Ovary (tissue), 9 donors: Measurements from ENCODE around the gene HRAS. TPM values are rescaled to one million over a fixed set of nuclear protein-coding genes. Genes with fewer than 3 reads are reported as not detected.

Experiments used
- DNase-seq, 5 donors: peaks; one replicate each; pipeline ENCODE4 v3.0.0-alpha.2; 2019 to 2020
- H3K27ac ChIP-seq, 2 donors: fragments of 200-600 bp; one replicate each; pipeline versions ENCODE4 v1.5.1 to v1.8.0; 2019 to 2022
- H3K27me3 ChIP-seq: fragments of 200-600 bp; one replicate; pipeline ENCODE4 v1.8.0; 2022
- H3K36me3 ChIP-seq: fragments of 200-600 bp; sonication (generic); one replicate; pipeline ENCODE4 v1.5.1; 2019
- H3K4me1 ChIP-seq: one replicate; pipeline ENCODE4 v1.8.1; 2013; ENCODE audit warnings: mild to moderate bottlenecking, moderate library complexity; ENCODE audit not compliant: insufficient read depth
- H3K4me3 ChIP-seq: fragments of 200-600 bp; sonication (generic); one replicate; pipeline ENCODE4 v1.5.1; 2017
- H3K9me3 ChIP-seq, 2 donors: fragments of 200-600 bp in 1 of 2; sonication (generic) in 1 of 2; one replicate each; pipeline versions ENCODE4 v1.5.1 to v1.8.1; 2013 to 2019; ENCODE audit warnings: mild to moderate bottlenecking in 1 of 2, moderate library complexity in 1 of 2
- EP300 ChIP-seq: sonication (generic); formaldehyde crosslinking; IDR thresholded peaks from one replicate; pipeline ENCODE4 v1.6.1; 2017; ENCODE audit warnings: antibody characterized with exemption
- POLR2A ChIP-seq: fragments of 450-650 bp; IDR thresholded peaks from one replicate; pipeline ENCODE4 v1.6.1; 2017; ENCODE audit warnings: antibody characterized with exemption, mild to moderate bottlenecking, moderate library complexity
- WGBS, 3 donors: extraction: QIAGEN DNeasy Blood & Tissue Kit in 1 of 3; methylation state at CpG; one replicate each; pipeline versions ENCODE4 v1.1.5 to v1.1.7; 2013 to 2017; 5-methylcytosine and 5-hydroxymethylcytosine counted together
- intact Hi-C, 4 donors: fragments of 100-400 bp; cut with DNase I; formaldehyde crosslinking; loops; one replicate each; pipeline versions ENCODE4 v1.11.0 to v1.15.1; 2022 to 2023
- polyA plus RNA-seq, 2 donors: library from polyadenylated mRNA; stranded (reverse); fragments of 200-250 nt in 1 of 2; fragments of 350-450 nt in 1 of 2; fragmentation: Illumina TruSeq in 1 of 2; extraction: RNeasy Lipid Tissue Mini Kit (QIAGEN cat#74804) in 1 of 2; gene quantifications; one replicate each; pipeline ENCODE4 v1.2.3, GENCODE V29; 2013 to 2014
- total RNA-seq, 7 donors: library from RNA; depleted of rRNA in 2 of 7; stranded (reverse); fragments of >200 nt in 2 of 7; fragmentation: NEBNext Ultra II Directional in 3 of 7; extraction: Animal tissue kit (Norgen Biotek cat#: 25700) in 3 of 7; gene quantifications; one replicate each; pipeline versions ENCODE4 v1.1.0 to v1.2.4, GENCODE V29; 2016 to 2023
- TF ChIP-seq, protein P1 (sequence below), 3 donors: fragments of 450-650 bp in 2 of 3; fragments of 200-600 bp in 1 of 3; IDR thresholded peaks; one replicate each; pipeline versions ENCODE4 v1.5.1 to v1.8.0; 2016 to 2022; ENCODE audit warnings: antibody characterized with exemption in 3 of 3, mild to moderate bottlenecking in 1 of 3
- donor health status: DM: no; HTN: no; CAD: no; lungs with moderate emphysema.
- donor health status: DM: no; HTN: no; CAD: no.
- donor health status: Bipolar disorder and iron deficiency.
- donor health status: DM: yes; HTN: yes; CAD: no.
- donor health status: DM: no; HTN: no; CAD: no.
- donor health status: DM: yes; HTN: yes; CAD: no.

HRAS gene
- total and polyA plus RNA-seq, 9 donors, result 4.3 to 49.6 (median 36.3) TPM

DNA sequence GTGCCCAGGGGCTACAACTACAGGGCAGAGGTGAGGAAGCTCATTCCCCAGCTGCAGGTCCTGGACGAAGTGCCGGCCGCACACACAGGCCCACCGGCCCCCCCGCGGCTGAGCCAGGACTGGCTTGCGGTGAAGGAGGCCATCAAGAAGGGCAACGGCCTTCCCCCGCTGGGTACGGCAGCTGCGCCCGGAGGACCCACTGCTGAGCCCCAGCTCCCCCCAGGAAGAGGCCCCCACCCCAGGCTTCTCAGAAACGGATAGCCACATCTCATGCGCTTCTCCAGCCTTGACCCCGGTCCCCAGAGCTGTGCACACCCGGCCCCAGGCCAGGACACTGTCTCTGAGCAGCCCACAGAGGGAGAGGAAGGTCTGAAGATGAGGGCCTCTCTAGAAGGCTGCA, 15.8 kb upstream of the HRAS start:
- peaks cover 3% of the 10 kb centered on the region for H3K27me3 ChIP-seq
- no peaks in the 10 kb centered on the region for H3K9me3 ChIP-seq
- H3K4me3 ChIP-seq, result no peak overlapping the region
- intact Hi-C loops, result loop anchor here in 2 of 4 donors (5.0 kb wide), 2 partner anchors 171 to 176 kb away; no protein-coding TSS in a partner anchor
- TF ChIP-seq, protein P1, sequence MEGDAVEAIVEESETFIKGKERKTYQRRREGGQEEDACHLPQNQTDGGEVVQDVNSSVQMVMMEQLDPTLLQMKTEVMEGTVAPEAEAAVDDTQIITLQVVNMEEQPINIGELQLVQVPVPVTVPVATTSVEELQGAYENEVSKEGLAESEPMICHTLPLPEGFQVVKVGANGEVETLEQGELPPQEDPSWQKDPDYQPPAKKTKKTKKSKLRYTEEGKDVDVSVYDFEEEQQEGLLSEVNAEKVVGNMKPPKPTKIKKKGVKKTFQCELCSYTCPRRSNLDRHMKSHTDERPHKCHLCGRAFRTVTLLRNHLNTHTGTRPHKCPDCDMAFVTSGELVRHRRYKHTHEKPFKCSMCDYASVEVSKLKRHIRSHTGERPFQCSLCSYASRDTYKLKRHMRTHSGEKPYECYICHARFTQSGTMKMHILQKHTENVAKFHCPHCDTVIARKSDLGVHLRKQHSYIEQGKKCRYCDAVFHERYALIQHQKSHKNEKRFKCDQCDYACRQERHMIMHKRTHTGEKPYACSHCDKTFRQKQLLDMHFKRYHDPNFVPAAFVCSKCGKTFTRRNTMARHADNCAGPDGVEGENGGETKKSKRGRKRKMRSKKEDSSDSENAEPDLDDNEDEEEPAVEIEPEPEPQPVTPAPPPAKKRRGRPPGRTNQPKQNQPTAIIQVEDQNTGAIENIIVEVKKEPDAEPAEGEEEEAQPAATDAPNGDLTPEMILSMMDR (IDR thresholded peaks at IDR 0.05), result no peak
- TF ChIP-seq POLR2A, result no peak
- TF ChIP-seq EP300, result no peak
- peaks cover 4% of the 10 kb centered on the region for H3K4me1 ChIP-seq
- H3K36me3 ChIP-seq, result no peaks in the 10 kb centered on the region
- WGBS, 3 donors, result 77 to 83% (median 81%) methylated on average over 5 to 16 of the region's 16 CpGs
- H3K27ac ChIP-seq, result no peak overlapping the region
- DNase-seq, result no peak

DNA sequence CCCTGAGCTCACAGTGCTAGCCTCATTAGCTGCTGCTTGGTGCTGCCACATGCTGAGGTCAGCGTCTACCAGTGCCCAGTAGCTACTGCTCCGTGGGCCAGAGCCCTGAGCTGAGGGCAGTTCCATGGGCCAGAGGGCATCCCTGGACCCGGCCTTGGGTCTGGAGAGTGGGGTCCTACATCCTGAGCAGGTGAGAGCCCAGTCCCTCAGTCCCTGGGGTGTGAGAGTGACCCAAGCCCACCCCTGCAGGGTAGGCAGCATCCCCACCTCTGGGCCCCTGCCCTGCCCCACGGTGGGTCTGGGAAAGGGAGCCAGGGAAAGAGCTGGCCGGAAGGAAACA, 15.3 kb upstream of the HRAS start:
- no peak for DNase-seq
- Histone ChIP-seq H3K9me3 (no peaks in the 10 kb centered on the region), H3K27ac (no peak overlapping the region), H3K4me1 (peaks cover 2% of the 10 kb centered on the region), H3K4me3 (no peak overlapping the region), H3K27me3 (peaks cover 3% of the 10 kb centered on the region), H3K36me3 (no peaks in the 10 kb centered on the region)
- 80 to 94% (median 86%) methylated on average over 3 to 5 of the region's 5 CpGs for WGBS, 3 donors
- intact Hi-C loops, result loop anchor here in 2 of 4 donors (5.0 kb wide), 2 partner anchors 172 to 177 kb away; no protein-coding TSS in a partner anchor
- TF ChIP-seq EP300, result no peak
- TF ChIP-seq, protein P1 (IDR thresholded peaks at IDR 0.05), result no peak
- no peak for TF ChIP-seq POLR2A

DNA sequence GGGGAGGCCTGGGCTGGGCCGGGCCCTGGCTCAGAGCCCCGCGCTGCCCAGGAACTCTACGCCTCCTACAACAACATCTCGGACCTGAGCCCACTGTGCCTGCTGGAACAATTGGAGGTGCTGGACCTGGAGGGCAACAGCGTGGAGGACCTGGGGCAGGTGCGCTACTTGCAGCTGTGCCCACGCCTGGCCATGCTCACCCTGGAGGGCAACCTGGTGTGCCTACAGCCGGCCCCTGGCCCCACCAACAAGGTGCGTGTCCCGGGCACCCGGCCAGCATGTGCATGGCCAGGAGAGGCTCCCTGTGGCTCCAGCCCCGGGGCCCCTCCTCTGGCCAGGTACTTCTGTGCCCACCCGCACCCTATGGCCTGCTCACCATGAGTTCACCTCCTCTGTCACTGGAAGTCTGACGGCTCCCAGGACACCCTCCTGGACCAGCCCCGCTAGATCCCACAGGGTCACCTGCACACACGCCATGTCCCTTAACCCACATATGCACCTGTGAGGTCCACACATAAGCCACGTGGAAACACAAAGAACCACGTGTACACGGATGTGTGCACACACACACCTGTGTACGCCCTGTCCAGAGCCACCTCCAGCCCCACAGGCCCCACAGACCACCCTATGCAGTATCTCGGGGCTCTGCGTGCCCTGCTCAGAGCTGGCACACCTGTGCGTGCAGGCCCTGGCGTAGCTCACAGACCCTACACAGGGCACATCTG, 14.8 kb upstream of the HRAS start:
- intact Hi-C loops, result loop anchor here in 2 of 4 donors (5.0 kb wide), 2 partner anchors 172 to 177 kb away; no protein-coding TSS in a partner anchor
- H3K4me3 ChIP-seq, result no peak overlapping the region
- DNase-seq, result no peak
- H3K36me3 ChIP-seq, result no peaks in the 10 kb centered on the region
- no peak overlapping the region for H3K27ac ChIP-seq
- WGBS, 3 donors, result 91 to 93% (median 93%) methylated on average over 25 of the region's 25 CpGs
- H3K4me1 ChIP-seq, result peaks cover 1% of the 10 kb centered on the region
- no peaks in the 10 kb centered on the region for H3K9me3 ChIP-seq
- H3K27me3 ChIP-seq, result peaks cover 3% of the 10 kb centered on the region
- TF ChIP-seq EP300 (no peak), POLR2A (no peak)
- TF ChIP-seq, protein P1 (IDR thresholded peaks at IDR 0.05), result no peak

DNA sequence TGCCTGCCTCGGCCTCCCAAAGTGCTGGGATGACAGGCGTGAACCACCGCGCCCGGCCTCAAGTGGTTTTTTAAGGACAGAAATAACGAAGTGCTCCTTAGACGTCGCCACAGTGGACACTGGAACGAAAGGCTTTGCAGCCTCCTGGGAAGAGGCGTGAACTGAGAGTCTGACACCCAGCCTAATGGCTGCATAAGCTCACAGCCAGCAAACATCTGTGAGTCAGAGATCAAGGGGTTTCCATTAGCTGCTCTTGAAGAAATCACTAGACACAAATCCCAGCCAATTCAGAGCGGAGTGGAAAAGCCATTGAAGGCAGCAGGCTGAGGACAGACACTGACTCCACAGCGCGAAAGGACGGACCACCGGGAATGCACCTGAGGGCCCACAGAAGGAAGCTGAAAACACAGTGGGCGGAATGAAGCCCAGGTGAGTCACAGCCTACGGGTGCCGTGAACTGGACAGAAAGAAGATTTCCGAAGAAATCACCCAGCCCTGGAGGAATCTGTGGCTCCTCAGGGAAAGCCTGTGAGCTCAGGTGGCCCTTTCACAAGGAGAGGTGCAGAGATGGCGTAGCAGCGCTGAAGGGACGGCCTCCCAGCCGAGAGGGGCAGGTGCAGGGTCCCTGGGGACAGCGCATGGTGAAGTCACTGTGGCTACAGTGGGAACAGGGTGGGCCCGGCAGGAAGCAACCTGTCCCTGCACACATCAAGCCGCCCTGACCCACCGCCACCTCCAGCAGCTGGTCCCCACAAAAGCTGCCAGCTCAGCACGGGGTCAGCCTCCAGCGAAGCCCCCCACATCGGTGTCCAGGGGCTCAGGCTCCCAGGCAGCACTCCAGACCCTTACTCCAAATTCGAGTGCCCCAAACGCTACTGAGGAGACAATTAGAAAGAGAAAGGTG, 13.6 kb upstream of the HRAS start:
- H3K27me3 ChIP-seq, result peaks cover 3% of the 10 kb centered on the region
- WGBS, 3 donors, result 86 to 89% (median 86%) methylated on average over 28 to 32 of the region's 32 CpGs
- TF ChIP-seq EP300 (no peak), POLR2A (no peak)
- TF ChIP-seq, protein P1 (IDR thresholded peaks at IDR 0.05), result no peak

More for the DNA sequence above, 13.6 kb upstream of the HRAS start:
- intact Hi-C loops, result no loop called here
- Histone ChIP-seq H3K9me3 (no peaks in the 10 kb centered on the region), H3K36me3 (no peaks in the 10 kb centered on the region), H3K27ac (no peak overlapping the region), H3K4me3 (no peak overlapping the region), H3K4me1 (no peaks in the 10 kb centered on the region)
- DNase-seq, result no peak
